K562 (cell line): ENCODE data around the gene MRPS18B. TPM values are rescaled to one million over a fixed set of nuclear protein-coding genes. Genes with fewer than 3 reads are reported as not detected.

Source experiments
- ELF1 ChIP-seq: fragments of 200-800 bp; sonication (Bioruptor generic); IDR thresholded peaks from 2 replicates; pipeline ENCODE4 v1.6.1; 2016; ENCODE audit warnings: missing genetic modification characterization, missing compliant biosample characterization
- MAFG ChIP-seq: fragments of 450-650 bp; conservative IDR thresholded peaks from 2 replicates; pipeline ENCODE4 v1.6.1; 2016; ENCODE audit warnings: missing genetic modification characterization, missing compliant biosample characterization
- MAFK ChIP-seq: IDR thresholded peaks from 2 replicates; pipeline ENCODE4 v1.6.1; 2011; ENCODE audit warnings: low read length, improper control_type of control experiment
- NCOA2 ChIP-seq, 2 experiments: fragments of 450-650 bp; IDR thresholded peaks; 2 replicates each; pipeline ENCODE4 v1.6.1; 2018; ENCODE audit warnings: mild to moderate bottlenecking in 2 of 2, moderate library complexity in 1 of 2; ENCODE audit not compliant: partially characterized antibody in 2 of 2
- NR4A1 ChIP-seq, 2 experiments: fragments of 250-450 bp in 1 of 2; fragments of 450-650 bp in 1 of 2; sonication (Bioruptor Pico) in 1 of 2; IDR thresholded peaks; 2 replicates each; pipeline versions ENCODE4 v1.4.0 to v1.6.1; 2016 to 2020; ENCODE audit warnings: mild to moderate bottlenecking in 2 of 2, missing compliant biosample characterization in 1 of 2, missing genetic modification characterization in 1 of 2, moderate library complexity in 1 of 2
- SETDB1 ChIP-seq: IDR thresholded peaks from one replicate; pipeline ENCODE4 v1.6.1; 2012; ENCODE audit warnings: low read length, control low read depth, inconsistent platforms
- SMAD4 ChIP-seq: fragments of 250-450 bp; sonication (Bioruptor Pico); conservative IDR thresholded peaks from 2 replicates; pipeline ENCODE4 v1.8.0; 2021; ENCODE audit warnings: inconsistent platforms, mild to moderate bottlenecking, moderate library complexity
- ZNF175 ChIP-seq: fragments of 200-800 bp; sonication (Bioruptor generic); IDR thresholded peaks from 2 replicates; pipeline ENCODE4 v1.6.1; 2016; ENCODE audit warnings: low read depth, mild to moderate bottlenecking, missing genetic modification characterization, missing compliant biosample characterization
- polyA plus RNA-seq, 8 experiments: library from polyadenylated mRNA; depleted of rRNA in 4 of 8; stranded (reverse) in 5 of 8; unstranded in 3 of 8; fragments of >200 nt; fragmentation: Nextera tagmentation in 2 of 8; fragmentation: Illumina TruSeq in 1 of 8; extraction: Ambion mirVana in 2 of 8; extraction: Trizol in 1 of 8; gene quantifications; 2 replicates each; pipeline versions ENCODE4 v1.2.1 to v1.2.3, GENCODE V29; 2011 to 2014; ENCODE audit warnings: inconsistent platforms in 1 of 8, missing spikeins in 1 of 8
- total RNA-seq, 7 experiments: library from RNA; depleted of rRNA in 6 of 7; stranded (reverse); fragments of >200 nt in 6 of 7; fragmentation: Illumina TruSeq in 2 of 7; extraction: Trizol in 2 of 7; gene quantifications; 2 replicates each; pipeline versions ENCODE4 v1.2.1 to v1.2.3, GENCODE V29; 2011 to 2021; ENCODE audit warnings: low replicate concordance in 1 of 7
- TF ChIP-seq, protein P1 (sequence below): sonication (generic); formaldehyde crosslinking; IDR thresholded peaks from 2 replicates; pipeline ENCODE4 v1.8.0; 2022; ENCODE audit warnings: missing genetic modification reagents, mild to moderate bottlenecking, moderate library complexity, borderline replicate concordance
- TF ChIP-seq, protein P2 (sequence below): fragments of 450-650 bp; IDR thresholded peaks from 2 replicates; pipeline ENCODE4 v1.6.1; 2016; ENCODE audit warnings: low read depth
- TF ChIP-seq, protein P3 (sequence below), 2 experiments: fragments of 450-650 bp; IDR thresholded peaks; 2 replicates each; pipeline ENCODE4 v1.6.1; 2016
- TF ChIP-seq, protein P4 (sequence below): fragments of 450-650 bp; IDR thresholded peaks from 2 replicates; pipeline ENCODE4 v1.6.1; 2018; ENCODE audit not compliant: partially characterized antibody
- TF ChIP-seq, protein P5 (sequence below): sonication (generic); formaldehyde crosslinking; IDR thresholded peaks from 2 replicates; pipeline ENCODE4 v1.9.0; 2022; ENCODE audit warnings: mild to moderate bottlenecking, missing genetic modification reagents

MRPS18B gene
- total and polyA plus RNA-seq, 9 of the 15 experiments (the other 6 are each of a cell fraction or from before 2014, with no cell fraction given) = 132 to 383 (median 178) TPM

DNA sequence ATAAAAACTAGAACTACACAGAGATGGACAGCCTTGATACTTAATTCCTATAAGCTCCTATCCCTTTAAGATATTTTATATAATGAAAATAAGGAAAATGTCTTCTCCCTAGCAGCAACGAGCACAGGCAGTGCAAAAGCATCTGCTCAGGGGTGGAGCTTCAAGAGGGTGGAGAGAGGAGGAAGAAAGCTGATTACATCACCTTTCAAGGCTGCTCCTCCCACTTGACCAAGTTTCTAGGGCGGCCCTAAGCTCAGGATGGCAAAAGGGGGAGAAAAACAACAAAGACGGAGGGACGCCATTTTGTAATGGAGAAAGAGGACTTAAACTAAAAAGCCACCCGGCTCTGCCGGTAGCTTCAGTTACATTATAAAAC, 2.8 kb upstream of the MRPS18B start (continued):
- TF ChIP-seq, protein P1, sequence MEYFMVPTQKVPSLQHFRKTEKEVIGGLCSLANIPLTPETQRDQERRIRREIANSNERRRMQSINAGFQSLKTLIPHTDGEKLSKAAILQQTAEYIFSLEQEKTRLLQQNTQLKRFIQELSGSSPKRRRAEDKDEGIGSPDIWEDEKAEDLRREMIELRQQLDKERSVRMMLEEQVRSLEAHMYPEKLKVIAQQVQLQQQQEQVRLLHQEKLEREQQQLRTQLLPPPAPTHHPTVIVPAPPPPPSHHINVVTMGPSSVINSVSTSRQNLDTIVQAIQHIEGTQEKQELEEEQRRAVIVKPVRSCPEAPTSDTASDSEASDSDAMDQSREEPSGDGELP (CRISPR knock-in tag) = peak; percentile 31; the same call in 1 of the 2 replicates
- TF ChIP-seq, protein P2, sequence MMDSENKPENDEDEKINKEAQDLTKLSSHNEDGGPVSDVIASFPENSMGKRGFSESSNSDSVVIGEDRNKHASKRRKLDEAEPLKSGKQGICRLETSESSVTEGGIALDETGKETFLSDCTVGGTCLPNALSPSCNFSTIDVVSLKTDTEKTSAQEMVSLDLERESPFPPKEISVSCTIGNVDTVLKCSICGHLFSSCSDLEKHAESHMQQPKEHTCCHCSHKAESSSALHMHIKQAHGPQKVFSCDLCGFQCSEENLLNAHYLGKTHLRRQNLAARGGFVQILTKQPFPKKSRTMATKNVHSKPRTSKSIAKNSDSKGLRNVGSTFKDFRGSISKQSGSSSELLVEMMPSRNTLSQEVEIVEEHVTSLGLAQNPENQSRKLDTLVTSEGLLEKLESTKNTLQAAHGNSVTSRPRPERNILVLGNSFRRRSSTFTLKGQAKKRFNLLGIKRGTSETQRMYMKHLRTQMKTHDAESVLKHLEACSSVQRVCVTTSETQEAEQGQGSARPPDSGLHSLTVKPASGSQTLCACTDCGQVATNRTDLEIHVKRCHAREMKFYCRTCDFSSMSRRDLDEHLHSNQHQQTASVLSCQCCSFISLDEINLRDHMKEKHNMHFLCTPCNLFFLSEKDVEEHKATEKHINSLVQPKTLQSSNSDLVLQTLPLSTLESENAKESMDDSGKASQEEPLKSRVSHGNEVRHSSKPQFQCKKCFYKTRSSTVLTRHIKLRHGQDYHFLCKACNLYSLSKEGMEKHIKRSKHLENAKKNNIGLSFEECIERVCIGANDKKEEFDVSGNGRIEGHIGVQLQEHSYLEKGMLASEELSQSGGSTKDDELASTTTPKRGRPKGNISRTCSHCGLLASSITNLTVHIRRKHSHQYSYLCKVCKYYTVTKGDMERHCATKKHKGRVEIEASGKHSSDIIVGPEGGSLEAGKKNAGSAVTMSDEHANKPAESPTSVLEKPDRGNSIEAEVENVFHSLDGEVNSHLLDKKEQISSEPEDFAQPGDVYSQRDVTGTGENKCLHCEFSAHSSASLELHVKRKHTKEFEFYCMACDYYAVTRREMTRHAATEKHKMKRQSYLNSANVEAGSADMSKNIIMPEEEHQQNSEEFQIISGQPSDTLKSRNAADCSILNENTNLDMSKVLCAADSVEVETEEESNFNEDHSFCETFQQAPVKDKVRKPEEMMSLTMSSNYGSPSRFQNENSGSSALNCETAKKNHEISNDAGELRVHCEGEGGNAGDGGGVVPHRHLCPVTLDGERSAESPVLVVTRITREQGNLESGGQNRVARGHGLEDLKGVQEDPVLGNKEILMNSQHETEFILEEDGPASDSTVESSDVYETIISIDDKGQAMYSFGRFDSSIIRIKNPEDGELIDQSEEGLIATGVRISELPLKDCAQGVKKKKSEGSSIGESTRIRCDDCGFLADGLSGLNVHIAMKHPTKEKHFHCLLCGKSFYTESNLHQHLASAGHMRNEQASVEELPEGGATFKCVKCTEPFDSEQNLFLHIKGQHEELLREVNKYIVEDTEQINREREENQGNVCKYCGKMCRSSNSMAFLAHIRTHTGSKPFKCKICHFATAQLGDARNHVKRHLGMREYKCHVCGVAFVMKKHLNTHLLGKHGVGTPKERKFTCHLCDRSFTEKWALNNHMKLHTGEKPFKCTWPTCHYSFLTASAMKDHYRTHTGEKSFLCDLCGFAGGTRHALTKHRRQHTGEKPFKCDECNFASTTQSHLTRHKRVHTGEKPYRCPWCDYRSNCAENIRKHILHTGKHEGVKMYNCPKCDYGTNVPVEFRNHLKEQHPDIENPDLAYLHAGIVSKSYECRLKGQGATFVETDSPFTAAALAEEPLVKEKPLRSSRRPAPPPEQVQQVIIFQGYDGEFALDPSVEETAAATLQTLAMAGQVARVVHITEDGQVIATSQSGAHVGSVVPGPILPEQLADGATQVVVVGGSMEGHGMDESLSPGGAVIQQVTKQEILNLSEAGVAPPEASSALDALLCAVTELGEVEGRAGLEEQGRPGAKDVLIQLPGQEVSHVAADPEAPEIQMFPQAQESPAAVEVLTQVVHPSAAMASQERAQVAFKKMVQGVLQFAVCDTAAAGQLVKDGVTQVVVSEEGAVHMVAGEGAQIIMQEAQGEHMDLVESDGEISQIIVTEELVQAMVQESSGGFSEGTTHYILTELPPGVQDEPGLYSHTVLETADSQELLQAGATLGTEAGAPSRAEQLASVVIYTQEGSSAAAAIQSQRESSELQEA = no peak
- no peak for TF ChIP-seq NCOA2 (IDR thresholded peaks at IDR 0.05; ENCODE audit: partially characterized antibody in 2 of 2)
- no peak for TF ChIP-seq NR4A1 (CRISPR knock-in tag; IDR thresholded peaks at IDR 0.05)
- TF ChIP-seq NR4A1 (tag; IDR thresholded peaks at IDR 0.05) = no peak
- TF ChIP-seq ELF1 = no peak
- no peak; the same call in 1 of the 2 replicates for TF ChIP-seq SMAD4 (CRISPR knock-in tag)
- TF ChIP-seq, protein P3, sequence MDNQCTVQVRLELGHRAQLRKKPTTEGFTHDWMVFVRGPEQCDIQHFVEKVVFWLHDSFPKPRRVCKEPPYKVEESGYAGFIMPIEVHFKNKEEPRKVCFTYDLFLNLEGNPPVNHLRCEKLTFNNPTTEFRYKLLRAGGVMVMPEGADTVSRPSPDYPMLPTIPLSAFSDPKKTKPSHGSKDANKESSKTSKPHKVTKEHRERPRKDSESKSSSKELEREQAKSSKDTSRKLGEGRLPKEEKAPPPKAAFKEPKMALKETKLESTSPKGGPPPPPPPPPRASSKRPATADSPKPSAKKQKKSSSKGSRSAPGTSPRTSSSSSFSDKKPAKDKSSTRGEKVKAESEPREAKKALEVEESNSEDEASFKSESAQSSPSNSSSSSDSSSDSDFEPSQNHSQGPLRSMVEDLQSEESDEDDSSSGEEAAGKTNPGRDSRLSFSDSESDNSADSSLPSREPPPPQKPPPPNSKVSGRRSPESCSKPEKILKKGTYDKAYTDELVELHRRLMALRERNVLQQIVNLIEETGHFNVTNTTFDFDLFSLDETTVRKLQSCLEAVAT (IDR thresholded peaks at IDR 0.05) = no peak; a peak in 1 of 4 replicates
- TF ChIP-seq MAFG = no peak
- TF ChIP-seq, protein P4, sequence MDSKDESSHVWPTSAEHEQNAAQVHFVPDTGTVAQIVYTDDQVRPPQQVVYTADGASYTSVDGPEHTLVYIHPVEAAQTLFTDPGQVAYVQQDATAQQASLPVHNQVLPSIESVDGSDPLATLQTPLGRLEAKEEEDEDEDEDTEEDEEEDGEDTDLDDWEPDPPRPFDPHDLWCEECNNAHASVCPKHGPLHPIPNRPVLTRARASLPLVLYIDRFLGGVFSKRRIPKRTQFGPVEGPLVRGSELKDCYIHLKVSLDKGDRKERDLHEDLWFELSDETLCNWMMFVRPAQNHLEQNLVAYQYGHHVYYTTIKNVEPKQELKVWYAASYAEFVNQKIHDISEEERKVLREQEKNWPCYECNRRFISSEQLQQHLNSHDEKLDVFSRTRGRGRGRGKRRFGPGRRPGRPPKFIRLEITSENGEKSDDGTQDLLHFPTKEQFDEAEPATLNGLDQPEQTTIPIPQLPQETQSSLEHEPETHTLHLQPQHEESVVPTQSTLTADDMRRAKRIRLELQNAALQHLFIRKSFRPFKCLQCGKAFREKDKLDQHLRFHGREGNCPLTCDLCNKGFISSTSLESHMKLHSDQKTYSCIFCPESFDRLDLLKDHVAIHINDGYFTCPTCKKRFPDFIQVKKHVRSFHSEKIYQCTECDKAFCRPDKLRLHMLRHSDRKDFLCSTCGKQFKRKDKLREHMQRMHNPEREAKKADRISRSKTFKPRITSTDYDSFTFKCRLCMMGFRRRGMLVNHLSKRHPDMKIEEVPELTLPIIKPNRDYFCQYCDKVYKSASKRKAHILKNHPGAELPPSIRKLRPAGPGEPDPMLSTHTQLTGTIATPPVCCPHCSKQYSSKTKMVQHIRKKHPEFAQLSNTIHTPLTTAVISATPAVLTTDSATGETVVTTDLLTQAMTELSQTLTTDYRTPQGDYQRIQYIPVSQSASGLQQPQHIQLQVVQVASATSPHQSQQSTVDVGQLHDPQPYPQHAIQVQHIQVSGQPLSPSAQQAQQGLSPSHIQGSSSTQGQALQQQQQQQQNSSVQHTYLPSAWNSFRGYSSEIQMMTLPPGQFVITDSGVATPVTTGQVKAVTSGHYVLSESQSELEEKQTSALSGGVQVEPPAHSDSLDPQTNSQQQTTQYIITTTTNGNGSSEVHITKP = peak; percentile 86
- TF ChIP-seq MAFK = peak; percentile 29; the same call in 1 of the 2 replicates
- TF ChIP-seq ZNF175 (CRISPR knock-in tag) = no peak
- TF ChIP-seq, protein P5, sequence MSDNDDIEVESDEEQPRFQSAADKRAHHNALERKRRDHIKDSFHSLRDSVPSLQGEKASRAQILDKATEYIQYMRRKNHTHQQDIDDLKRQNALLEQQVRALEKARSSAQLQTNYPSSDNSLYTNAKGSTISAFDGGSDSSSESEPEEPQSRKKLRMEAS (CRISPR knock-in tag) = no peak
- no peak for TF ChIP-seq SETDB1
